ENCODE data around the gene KRABD2.

KRABD2 gene

GRCh38 chr17:8392674-8393469 lies 16.4 kb upstream of the KRABD2 start:
- peaks cover 35% of the 10 kb centered on the region for H3K27me3 ChIP-seq (replicated peaks; ENCODE audit: control insufficient read depth, insufficient read depth, low read length)
- no peak overlapping the region for H3K9ac ChIP-seq (ENCODE audit: low read length)
- H3K9me3 ChIP-seq (ENCODE audit: control insufficient read depth, low read length): no peaks in the 10 kb centered on the region
- no peak for DNase-seq (ENCODE audit: low read depth)
- H3K4me1 ChIP-seq (ENCODE audit: control insufficient read depth, insufficient read depth, low read length): peaks cover 6% of the 10 kb centered on the region
- H3K36me3 ChIP-seq (ENCODE audit: control insufficient read depth, insufficient read depth, low read length, severe bottlenecking): no peaks in the 10 kb centered on the region
- H3K4me3 ChIP-seq (ENCODE audit: low read length): no peak overlapping the region

GRCh38 chr17:8392274-8392673 lies 15.8 kb upstream of the KRABD2 start:
- Histone ChIP-seq H3K36me3 (ENCODE audit: control insufficient read depth, insufficient read depth, low read length, severe bottlenecking) (no peaks in the 10 kb centered on the region), H3K9me3 (ENCODE audit: control insufficient read depth, low read length) (no peaks in the 10 kb centered on the region), H3K9ac (ENCODE audit: low read length) (no peak overlapping the region), H3K4me1 (ENCODE audit: control insufficient read depth, insufficient read depth, low read length) (peaks cover 6% of the 10 kb centered on the region), H3K4me3 (ENCODE audit: low read length) (no peak overlapping the region), H3K27me3 (replicated peaks; ENCODE audit: control insufficient read depth, insufficient read depth, low read length) (peaks cover 29% of the 10 kb centered on the region)
- DNase-seq (ENCODE audit: low read depth): no peak

- DNase-seq (ENCODE audit: low read depth): no peak
- Histone ChIP-seq H3K36me3 (ENCODE audit: control insufficient read depth, insufficient read depth, low read length, severe bottlenecking) (no peaks in the 10 kb centered on the region), H3K9ac (ENCODE audit: low read length) (no peak overlapping the region), H3K9me3 (ENCODE audit: control insufficient read depth, low read length) (no peaks in the 10 kb centered on the region), H3K4me3 (ENCODE audit: low read length) (no peak overlapping the region), H3K4me1 (ENCODE audit: control insufficient read depth, insufficient read depth, low read length) (peaks cover 6% of the 10 kb centered on the region), H3K27me3 (replicated peaks; ENCODE audit: control insufficient read depth, insufficient read depth, low read length) (peaks cover 25% of the 10 kb centered on the region)
These were observed 15.2 kb upstream of the KRABD2 start for GRCh38 chr17:8391711-8392110.

- no peaks in the 10 kb centered on the region for H3K27me3 ChIP-seq (replicated peaks; ENCODE audit: control insufficient read depth, insufficient read depth, low read length)
- H3K4me3 ChIP-seq (ENCODE audit: low read length): no peak overlapping the region
- H3K9ac ChIP-seq (ENCODE audit: low read length): no peak overlapping the region
- DNase-seq (ENCODE audit: low read depth): no peak
- H3K4me1 ChIP-seq (ENCODE audit: control insufficient read depth, insufficient read depth, low read length): peaks cover 19% of the 10 kb centered on the region
- no peaks in the 10 kb centered on the region for H3K36me3 ChIP-seq (ENCODE audit: control insufficient read depth, insufficient read depth, low read length, severe bottlenecking)
- H3K9me3 ChIP-seq (ENCODE audit: control insufficient read depth, low read length): no peaks in the 10 kb centered on the region
These were observed 11.6 kb upstream of the KRABD2 start for GRCh38 chr17:8387914-8388651.

GRCh38 chr17:8386841-8387240 lies 10.3 kb upstream of the KRABD2 start:
- Histone ChIP-seq H3K9ac (ENCODE audit: low read length) (no peak overlapping the region), H3K9me3 (ENCODE audit: control insufficient read depth, low read length) (no peaks in the 10 kb centered on the region), H3K36me3 (ENCODE audit: control insufficient read depth, insufficient read depth, low read length, severe bottlenecking) (peaks cover 1% of the 10 kb centered on the region), H3K4me3 (ENCODE audit: low read length) (no peak overlapping the region), H3K27me3 (replicated peaks; ENCODE audit: control insufficient read depth, insufficient read depth, low read length) (no peaks in the 10 kb centered on the region), H3K4me1 (ENCODE audit: control insufficient read depth, insufficient read depth, low read length) (peaks cover 19% of the 10 kb centered on the region)
- no peak for DNase-seq (ENCODE audit: low read depth)

- H3K9ac ChIP-seq (ENCODE audit: low read length): peak overlapping the region; percentile 99
- H3K9me3 ChIP-seq (ENCODE audit: control insufficient read depth, low read length): no peaks in the 10 kb centered on the region
- H3K4me3 ChIP-seq (ENCODE audit: low read length): peak overlapping the region; percentile 100
- H3K27me3 ChIP-seq (replicated peaks; ENCODE audit: control insufficient read depth, insufficient read depth, low read length): no peaks in the 10 kb centered on the region
- peaks cover 21% of the 10 kb centered on the region for H3K36me3 ChIP-seq (ENCODE audit: control insufficient read depth, insufficient read depth, low read length, severe bottlenecking)
- peaks cover 34% of the 10 kb centered on the region for H3K4me1 ChIP-seq (ENCODE audit: control insufficient read depth, insufficient read depth, low read length)
- DNase-seq (ENCODE audit: low read depth): peak; percentile 70
These were observed 8.4 kb upstream of the KRABD2 start for GRCh38 chr17:8384801-8385378.

- H3K36me3 ChIP-seq (ENCODE audit: control insufficient read depth, insufficient read depth, low read length, severe bottlenecking): peaks cover 37% of the 10 kb centered on the region
- peaks cover 41% of the 10 kb centered on the region for H3K4me1 ChIP-seq (ENCODE audit: control insufficient read depth, insufficient read depth, low read length)
- H3K9ac ChIP-seq (ENCODE audit: low read length): peak within 1 kb of the TSS; percentile 99
- H3K9me3 ChIP-seq (ENCODE audit: control insufficient read depth, low read length): no peaks in the 10 kb centered on the region
- peak within 1 kb of the TSS; percentile 100 for H3K4me3 ChIP-seq (ENCODE audit: low read length)
- H3K27me3 ChIP-seq (replicated peaks; ENCODE audit: control insufficient read depth, insufficient read depth, low read length): no peaks in the 10 kb centered on the region
- DNase-seq (ENCODE audit: low read depth): peak; percentile 100
These were observed 6.8 kb upstream of the KRABD2 start, which contains the start of gene RPL26 for GRCh38 chr17:8383143-8383822. RPL26 (minus strand) TSS chr17:8383193; CDS start chr17:8382310, 883 bp downstream.

- peaks cover 42% of the 10 kb centered on the region for H3K36me3 ChIP-seq (ENCODE audit: control insufficient read depth, insufficient read depth, low read length, severe bottlenecking)
- no peaks in the 10 kb centered on the region for H3K9me3 ChIP-seq (ENCODE audit: control insufficient read depth, low read length)
- peaks cover 41% of the 10 kb centered on the region for H3K4me1 ChIP-seq (ENCODE audit: control insufficient read depth, insufficient read depth, low read length)
- H3K9ac ChIP-seq (ENCODE audit: low read length): peak overlapping the region; percentile 99
- H3K4me3 ChIP-seq (ENCODE audit: low read length): peak overlapping the region; percentile 100
- DNase-seq (ENCODE audit: low read depth): no peak
- H3K27me3 ChIP-seq (replicated peaks; ENCODE audit: control insufficient read depth, insufficient read depth, low read length): no peaks in the 10 kb centered on the region
These were observed 6.3 kb upstream of the KRABD2 start for GRCh38 chr17:8382880-8383142.

GRCh38 chr17:8382052-8382879 lies 5.8 kb upstream of the KRABD2 start:
- no peaks in the 10 kb centered on the region for H3K27me3 ChIP-seq (replicated peaks; ENCODE audit: control insufficient read depth, insufficient read depth, low read length)
- H3K36me3 ChIP-seq (ENCODE audit: control insufficient read depth, insufficient read depth, low read length, severe bottlenecking): peaks cover 47% of the 10 kb centered on the region
- H3K4me1 ChIP-seq (ENCODE audit: control insufficient read depth, insufficient read depth, low read length): peaks cover 41% of the 10 kb centered on the region
- H3K9me3 ChIP-seq (ENCODE audit: control insufficient read depth, low read length): no peaks in the 10 kb centered on the region
- H3K4me3 ChIP-seq (ENCODE audit: low read length): peak overlapping the region; percentile 100
- DNase-seq (ENCODE audit: low read depth): peak; percentile 38
- peak overlapping the region; percentile 99 for H3K9ac ChIP-seq (ENCODE audit: low read length)

- DNase-seq (ENCODE audit: low read depth): no peak
These were observed 3.5 kb upstream of the KRABD2 start for GRCh38 chr17:8380049-8380448.

More at GRCh38 chr17:8380049-8380448, 3.5 kb upstream of the KRABD2 start:
- Histone ChIP-seq H3K4me1 (ENCODE audit: control insufficient read depth, insufficient read depth, low read length) (peaks cover 48% of the 10 kb centered on the region), H3K9me3 (ENCODE audit: control insufficient read depth, low read length) (no peaks in the 10 kb centered on the region), H3K4me3 (ENCODE audit: low read length) (peak overlapping the region; percentile 3), H3K27me3 (replicated peaks; ENCODE audit: control insufficient read depth, insufficient read depth, low read length) (no peaks in the 10 kb centered on the region), H3K36me3 (ENCODE audit: control insufficient read depth, insufficient read depth, low read length, severe bottlenecking) (peaks cover 53% of the 10 kb centered on the region), H3K9ac (ENCODE audit: low read length) (peak overlapping the region; percentile 99)
